IMR-90 (cell line): ENCODE results near the gene PAK5. TPM values are rescaled to one million over a fixed set of nuclear protein-coding genes. Genes with fewer than 3 reads are reported as not detected.

Experiments
- ATAC-seq: fragments of 200-7000 bp; cut with Tn5 transposase; 2 replicates; pipeline ENCODE4 v1.9.1; 2020; ENCODE audit warnings: low read depth, mild to moderate bottlenecking, moderate library complexity
- BruUV-seq: library from RNA; stranded (reverse); fragments of 400-500 nt; replicated peaks from 2 replicates; lab custom pipeline; 2021; lab: Mats Ljungman, UMichigan
- CTCF ChIA-PET: fragments of 300-600 bp; formaldehyde crosslinking; extraction: SDS; loops from one replicate; lab custom pipeline; 2021; ENCODE audit warnings: antibody characterized with exemption; lab: Yijun Ruan, JAX
- POLR2A ChIA-PET: fragments of 300-600 bp; sonication (Branson Sonifier 250); formaldehyde crosslinking; loops from one replicate; lab custom pipeline; 2022; ENCODE audit warnings: antibody characterized with exemption; ENCODE audit not compliant: unreplicated experiment; lab: Charles Lee
- DNase-seq: peaks from one replicate; pipeline ENCODE4 v3.0.0; 2013
- H2AFZ ChIP-seq: replicated peaks from 2 replicates; pipeline ENCODE3; 2013; ENCODE audit warnings: low read length, mild to moderate bottlenecking; ENCODE audit not compliant: poor library complexity
- H2AK5ac ChIP-seq: 2 replicates; pipeline ENCODE4 v1.6.1; 2013; ENCODE audit warnings: low read depth, low read length, inconsistent platforms
- H2AK9ac ChIP-seq: replicated peaks from 2 replicates; pipeline ENCODE3; 2013; ENCODE audit warnings: mild to moderate bottlenecking, low read depth, low read length, moderate library complexity; ENCODE audit not compliant: poor library complexity
- H2BK120ac ChIP-seq: 2 replicates; pipeline ENCODE4 v1.6.1; 2013; ENCODE audit warnings: low read depth, low read length, inconsistent platforms
- H2BK15ac ChIP-seq: 3 replicates; pipeline ENCODE4 v1.6.1; 2013; ENCODE audit warnings: low read depth, low read length, inconsistent platforms
- H2BK20ac ChIP-seq: 2 replicates; pipeline ENCODE4 v1.6.1; 2013; ENCODE audit warnings: low read depth, mild to moderate bottlenecking, inconsistent platforms, low read length, moderate library complexity
- H2BK5ac ChIP-seq: 2 replicates; pipeline ENCODE4 v1.6.1; 2013; ENCODE audit warnings: mild to moderate bottlenecking, low read depth, low read length, inconsistent platforms; ENCODE audit not compliant: poor library complexity, severe bottlenecking
- H3K14ac ChIP-seq: replicated peaks from 2 replicates; pipeline ENCODE4 v1.6.1; 2013; ENCODE audit warnings: low read depth, low read length, inconsistent platforms
- H3K18ac ChIP-seq: 2 replicates; pipeline ENCODE4 v1.6.1; 2013; ENCODE audit warnings: low read depth, low read length, control low read depth
- H3K23ac ChIP-seq: 2 replicates; pipeline ENCODE4 v1.6.1; 2013; ENCODE audit warnings: low read depth, low read length, inconsistent platforms
- H3K27ac ChIP-seq: 2 replicates; pipeline ENCODE4 v1.5.1; 2013; ENCODE audit warnings: mild to moderate bottlenecking, control low read depth, low read length; ENCODE audit not compliant: insufficient read depth
- H3K27me3 ChIP-seq: 2 replicates; pipeline ENCODE4 v1.6.1; 2013; ENCODE audit warnings: low read length; ENCODE audit not compliant: control insufficient read depth, insufficient read depth
- H3K36me3 ChIP-seq: 2 replicates; pipeline ENCODE4 v1.6.1; 2013; ENCODE audit warnings: low read length, mixed read lengths; ENCODE audit not compliant: control insufficient read depth, insufficient read depth
- H3K4ac ChIP-seq: 2 replicates; pipeline ENCODE4 v1.6.1; 2013; ENCODE audit warnings: low read depth, low read length, inconsistent platforms
- H3K4me1 ChIP-seq: 2 replicates; pipeline ENCODE4 v1.6.1; 2013; ENCODE audit warnings: low read length, mixed read lengths; ENCODE audit not compliant: control insufficient read depth, insufficient read depth
- H3K4me2 ChIP-seq: 2 replicates; pipeline ENCODE4 v1.6.1; 2013; ENCODE audit warnings: low read depth, mild to moderate bottlenecking, control low read depth, low read length, moderate library complexity
- H3K4me3 ChIP-seq: 2 replicates; pipeline ENCODE4 v1.5.1; 2013; ENCODE audit warnings: low read depth, mild to moderate bottlenecking, control low read depth, low read length, moderate library complexity; ENCODE audit not compliant: insufficient read depth
- H3K56ac ChIP-seq: 2 replicates; pipeline ENCODE4 v1.6.1; 2013; ENCODE audit warnings: low read length, inconsistent platforms; ENCODE audit not compliant: insufficient read depth; ENCODE audit errors: extremely low read depth
- H3K79me1 ChIP-seq, 2 experiments: 2 replicates each; pipeline ENCODE4 v1.6.1; 2013; ENCODE audit warnings: low read length in 2 of 2, inconsistent platforms in 1 of 2, low read depth in 1 of 2
- H3K9ac ChIP-seq: 2 replicates; pipeline ENCODE4 v1.6.1; 2013; ENCODE audit warnings: low read depth, low read length, control low read depth
- H3K9me1 ChIP-seq: 2 replicates; pipeline ENCODE4 v1.6.1; 2013; ENCODE audit warnings: low read length, inconsistent platforms; ENCODE audit not compliant: insufficient read depth
- H3K9me3 ChIP-seq: 2 replicates; pipeline ENCODE4 v1.6.1; 2013; ENCODE audit warnings: low read length; ENCODE audit not compliant: control insufficient read depth, insufficient read depth
- H4K20me1 ChIP-seq: 2 replicates; pipeline ENCODE4 v1.6.1; 2013; ENCODE audit warnings: low read length, inconsistent platforms; ENCODE audit not compliant: insufficient read depth
- H4K5ac ChIP-seq: 2 replicates; pipeline ENCODE4 v1.6.1; 2013; ENCODE audit warnings: mild to moderate bottlenecking, low read depth, low read length, control low read depth
- H4K8ac ChIP-seq, 2 experiments: 2 replicates each; pipeline ENCODE4 v1.6.1; 2013; ENCODE audit warnings: low read depth in 2 of 2, low read length in 2 of 2, control low read depth in 1 of 2, inconsistent platforms in 1 of 2
- H4K91ac ChIP-seq: 2 replicates; pipeline ENCODE4 v1.6.1; 2013; ENCODE audit warnings: low read depth, low read length, inconsistent platforms; ENCODE audit not compliant: insufficient read depth
- CHD1 ChIP-seq: IDR thresholded peaks from 2 replicates; pipeline ENCODE4 v1.6.1; 2012; ENCODE audit warnings: low read depth, low read length, improper control_type of control experiment
- FOS ChIP-seq: fragments of 150-350 bp; IDR thresholded peaks from 2 replicates; pipeline ENCODE4 v1.6.1; 2016; ENCODE audit warnings: low read depth, low read length
- MAZ ChIP-seq: IDR thresholded peaks from 2 replicates; pipeline ENCODE4 v1.6.1; 2012; ENCODE audit warnings: low read depth, mild to moderate bottlenecking, low read length, improper control_type of control experiment, moderate library complexity, borderline replicate concordance
- RAD21 ChIP-seq: IDR thresholded peaks from 2 replicates; pipeline ENCODE4 v1.6.1; 2012; ENCODE audit warnings: low read length, improper control_type of control experiment
- WGBS, 2 experiments: methylation state at CpG; one replicate each; pipeline versions ENCODE4 v1.1.5 to v1.1.7; 2013; ENCODE audit warnings: missing lambda C conversion rate in 2 of 2; ENCODE audit not compliant: insufficient read length in 1 of 2; ENCODE audit errors: extremely low coverage in 2 of 2; 5-methylcytosine and 5-hydroxymethylcytosine counted together
- dilution Hi-C: fragments of 300-500 bp; cut with HindIII; formaldehyde crosslinking; loops from one replicate; pipeline ENCODE4 v1.14.3; 2018; ENCODE audit warnings: low sequenced_read_pairs; ENCODE audit not compliant: unreplicated experiment
- in situ Hi-C: fragments of 300-500 bp; cut with MboI; formaldehyde crosslinking; loops from 3 replicates; pipeline ENCODE4 v1.14.3; 2019; ENCODE audit warnings: low sequenced_read_pairs, inconsistent platforms, mixed read lengths
- intact Hi-C: fragments of 100-400 bp; cut with micrococcal nuclease; formaldehyde crosslinking; loops from 2 replicates; pipeline ENCODE4 v1.10.0; 2022
- polyA plus RNA-seq, 3 experiments: library from polyadenylated mRNA; depleted of rRNA; stranded (reverse); fragments of >200 nt; gene quantifications; 2 replicates each; pipeline ENCODE4 v1.2.3, GENCODE V29; 2012; ENCODE audit warnings: low replicate concordance in 1 of 3
- total RNA-seq: library from RNA; depleted of rRNA; stranded (reverse); fragments of >200 nt; gene quantifications from 2 replicates; pipeline ENCODE4 v1.2.3, GENCODE V29; 2012
- TF ChIP-seq, protein P1 (sequence below): fragments of 150-350 bp; IDR thresholded peaks from 2 replicates; pipeline ENCODE4 v1.6.1; 2017; ENCODE audit warnings: mild to moderate bottlenecking, antibody characterized with exemption, low read length, low read depth

Gene PAK5
- total and polyA plus RNA-seq, 2 of the 4 experiments (the other 2 are of a cell fraction) = not detected

DNA sequence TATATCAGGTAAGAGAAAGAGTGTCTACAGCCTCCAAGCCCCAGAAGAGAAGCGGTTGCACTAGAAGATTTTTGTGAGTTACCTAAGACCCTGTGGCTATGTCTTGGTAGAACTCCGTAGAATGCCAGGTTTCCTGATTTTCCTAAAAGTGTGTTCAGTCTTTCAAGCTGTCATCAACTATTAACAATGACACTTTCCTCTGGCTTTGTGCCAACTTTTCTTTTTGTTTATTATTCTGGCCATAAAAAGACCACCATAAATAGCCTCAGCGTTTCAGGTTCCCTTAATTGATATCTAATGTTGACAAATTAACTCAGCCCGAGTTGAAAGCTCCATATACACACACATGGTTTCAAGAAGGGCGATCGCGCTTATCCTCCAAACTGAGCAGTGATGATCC lies 1.2 kb downstream of the PAK5 start:
- dilution Hi-C loops = no loop called here
- H3K23ac ChIP-seq = no peak overlapping the region

More for the DNA sequence above, 1.2 kb downstream of the PAK5 start:
- Histone ChIP-seq H3K56ac (no peak overlapping the region), H3K27ac (no peak overlapping the region), H3K4me2 (no peak overlapping the region), H3K4me1 (no peaks in the 10 kb centered on the region), H4K8ac (no peak overlapping the region), H3K36me3 (no peaks in the 10 kb centered on the region), H3K4ac (no peak overlapping the region), H2AFZ (no peak overlapping the region), H3K9ac (no peak overlapping the region), H3K14ac (no peak overlapping the region), H3K79me1 (no peaks in the 10 kb centered on the region), H3K4me3 (no peak overlapping the region), H3K9me3 (no peaks in the 10 kb centered on the region), H4K91ac (no peak overlapping the region), H2AK5ac (no peak overlapping the region), H4K20me1 (no peaks in the 10 kb centered on the region), H3K18ac (no peak overlapping the region), H2BK5ac (no peak overlapping the region), H2AK9ac (no peak overlapping the region), H3K9me1 (no peaks in the 10 kb centered on the region), H2BK15ac (no peak overlapping the region), H2BK20ac (no peak overlapping the region), H3K27me3 (peaks cover 13% of the 10 kb centered on the region), H2BK120ac (no peak overlapping the region), H4K5ac (no peak overlapping the region)
- TF ChIP-seq, protein P1, sequence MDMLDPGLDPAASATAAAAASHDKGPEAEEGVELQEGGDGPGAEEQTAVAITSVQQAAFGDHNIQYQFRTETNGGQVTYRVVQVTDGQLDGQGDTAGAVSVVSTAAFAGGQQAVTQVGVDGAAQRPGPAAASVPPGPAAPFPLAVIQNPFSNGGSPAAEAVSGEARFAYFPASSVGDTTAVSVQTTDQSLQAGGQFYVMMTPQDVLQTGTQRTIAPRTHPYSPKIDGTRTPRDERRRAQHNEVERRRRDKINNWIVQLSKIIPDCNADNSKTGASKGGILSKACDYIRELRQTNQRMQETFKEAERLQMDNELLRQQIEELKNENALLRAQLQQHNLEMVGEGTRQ = no peak
- TF ChIP-seq FOS (no peak), CHD1 (no peak), MAZ (no peak), RAD21 (no peak)
- 30% methylated on average over 2 of the region's 7 CpGs; no CpG with 5 or more reads in 1 of the 2 experiments for WGBS, 2 experiments
- BruUV-seq = no TSS peak
- CTCF ChIA-PET = no interaction called here
- in situ Hi-C loops (no loop called here), intact Hi-C loops (no loop called here)
- ATAC-seq (no peak), DNase-seq (no peak)
- POLR2A ChIA-PET = no interaction called here
